IMR-90 (cell line): ENCODE measurements around the gene ZMIZ1.

Experiments
- BHLHE40 ChIP-seq: fragments of 150-350 bp; IDR thresholded peaks from 2 replicates; pipeline ENCODE4 v1.6.1; 2016; ENCODE audit warnings: mild to moderate bottlenecking, low read depth, low read length
- FOS ChIP-seq: fragments of 150-350 bp; IDR thresholded peaks from 2 replicates; pipeline ENCODE4 v1.6.1; 2016; ENCODE audit warnings: low read depth, low read length
- MAFK ChIP-seq: IDR thresholded peaks from 2 replicates; pipeline ENCODE4 v1.6.1; 2012; ENCODE audit warnings: low read depth, low read length, improper control_type of control experiment
- MXI1 ChIP-seq: IDR thresholded peaks from 2 replicates; pipeline ENCODE4 v1.6.1; 2012; ENCODE audit warnings: low read depth, mild to moderate bottlenecking, low read length, moderate library complexity, borderline replicate concordance
- NFE2L2 ChIP-seq: fragments of 150-350 bp; IDR thresholded peaks from 2 replicates; pipeline ENCODE4 v1.6.1; 2016; ENCODE audit warnings: low read depth, mild to moderate bottlenecking, low read length
- POLR2A ChIP-seq: IDR thresholded peaks from 2 replicates; pipeline ENCODE4 v1.6.1; 2012; ENCODE audit warnings: mild to moderate bottlenecking, low read depth, low read length
- RAD21 ChIP-seq: IDR thresholded peaks from 2 replicates; pipeline ENCODE4 v1.6.1; 2012; ENCODE audit warnings: low read length, improper control_type of control experiment
- TF ChIP-seq, protein P1 (sequence below): conservative IDR thresholded peaks from 2 replicates; pipeline ENCODE4 v1.5.1; 2012; ENCODE audit warnings: mild to moderate bottlenecking, low read depth, low read length, improper control_type of control experiment
- TF ChIP-seq, protein P2 (sequence below): fragments of 150-350 bp; IDR thresholded peaks from 2 replicates; pipeline ENCODE4 v1.6.1; 2016; ENCODE audit warnings: low read depth, mild to moderate bottlenecking, low read length, moderate library complexity, borderline replicate concordance

DNA sequence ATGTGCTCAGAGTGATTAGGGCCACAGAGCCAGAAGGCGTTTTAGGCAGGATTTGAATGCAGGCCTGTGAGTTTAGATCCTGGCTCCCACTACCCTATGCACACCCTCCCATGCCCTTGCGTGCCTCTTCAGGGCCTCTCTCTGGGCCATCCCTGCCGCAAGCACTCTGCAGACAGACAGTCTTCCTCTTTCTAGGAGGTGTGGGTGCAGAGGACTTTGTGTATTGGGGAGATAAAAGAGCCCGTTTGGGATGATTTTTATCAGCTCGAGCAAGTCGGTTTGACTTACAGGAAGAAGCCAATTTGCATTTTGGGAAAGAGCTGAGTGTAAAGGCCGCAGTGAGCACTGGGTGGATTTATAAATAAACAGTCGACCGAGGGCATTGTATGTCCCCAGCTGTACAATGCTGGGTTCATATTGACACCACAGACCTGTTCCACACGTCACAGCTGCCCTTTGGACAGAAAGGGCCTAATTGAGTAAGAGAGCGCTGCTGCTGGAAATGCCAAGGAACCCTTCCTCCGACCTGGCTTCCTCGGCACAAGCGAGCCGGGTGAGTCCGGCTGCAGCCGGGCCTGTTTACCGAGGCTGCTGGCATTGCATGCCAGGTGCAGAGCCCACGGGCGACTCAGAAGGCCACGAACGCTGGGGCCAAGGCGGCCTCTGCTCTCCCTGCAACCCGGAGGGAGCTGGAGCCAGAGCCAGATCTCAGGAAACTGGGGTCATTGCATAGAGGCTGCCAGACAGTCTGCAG is 25.1 kb downstream of the ZMIZ1 start:
- TF ChIP-seq, protein P1, sequence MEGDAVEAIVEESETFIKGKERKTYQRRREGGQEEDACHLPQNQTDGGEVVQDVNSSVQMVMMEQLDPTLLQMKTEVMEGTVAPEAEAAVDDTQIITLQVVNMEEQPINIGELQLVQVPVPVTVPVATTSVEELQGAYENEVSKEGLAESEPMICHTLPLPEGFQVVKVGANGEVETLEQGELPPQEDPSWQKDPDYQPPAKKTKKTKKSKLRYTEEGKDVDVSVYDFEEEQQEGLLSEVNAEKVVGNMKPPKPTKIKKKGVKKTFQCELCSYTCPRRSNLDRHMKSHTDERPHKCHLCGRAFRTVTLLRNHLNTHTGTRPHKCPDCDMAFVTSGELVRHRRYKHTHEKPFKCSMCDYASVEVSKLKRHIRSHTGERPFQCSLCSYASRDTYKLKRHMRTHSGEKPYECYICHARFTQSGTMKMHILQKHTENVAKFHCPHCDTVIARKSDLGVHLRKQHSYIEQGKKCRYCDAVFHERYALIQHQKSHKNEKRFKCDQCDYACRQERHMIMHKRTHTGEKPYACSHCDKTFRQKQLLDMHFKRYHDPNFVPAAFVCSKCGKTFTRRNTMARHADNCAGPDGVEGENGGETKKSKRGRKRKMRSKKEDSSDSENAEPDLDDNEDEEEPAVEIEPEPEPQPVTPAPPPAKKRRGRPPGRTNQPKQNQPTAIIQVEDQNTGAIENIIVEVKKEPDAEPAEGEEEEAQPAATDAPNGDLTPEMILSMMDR = no peak
- TF ChIP-seq, protein P2, sequence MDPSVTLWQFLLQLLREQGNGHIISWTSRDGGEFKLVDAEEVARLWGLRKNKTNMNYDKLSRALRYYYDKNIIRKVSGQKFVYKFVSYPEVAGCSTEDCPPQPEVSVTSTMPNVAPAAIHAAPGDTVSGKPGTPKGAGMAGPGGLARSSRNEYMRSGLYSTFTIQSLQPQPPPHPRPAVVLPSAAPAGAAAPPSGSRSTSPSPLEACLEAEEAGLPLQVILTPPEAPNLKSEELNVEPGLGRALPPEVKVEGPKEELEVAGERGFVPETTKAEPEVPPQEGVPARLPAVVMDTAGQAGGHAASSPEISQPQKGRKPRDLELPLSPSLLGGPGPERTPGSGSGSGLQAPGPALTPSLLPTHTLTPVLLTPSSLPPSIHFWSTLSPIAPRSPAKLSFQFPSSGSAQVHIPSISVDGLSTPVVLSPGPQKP = no peak
- TF ChIP-seq POLR2A = no peak
- TF ChIP-seq FOS = no peak
- TF ChIP-seq MXI1 = no peak
- TF ChIP-seq BHLHE40 = no peak
- TF ChIP-seq NFE2L2 = no peak
- no peak for TF ChIP-seq RAD21
- TF ChIP-seq MAFK = no peak
